Gastroesophageal sphincter (tissue), 4 donors: ENCODE data around the gene ASB2. TPM values are rescaled to one million over a fixed set of nuclear protein-coding genes. Genes with fewer than 3 reads are reported as not detected.

Experiments
- ATAC-seq: fragments of 150-250 bp; one replicate; pipeline ENCODE4 v1.9.1; 2016; ENCODE audit warnings: mild to moderate bottlenecking, moderate library complexity
- H3K27ac ChIP-seq, 4 donors: fragments of 200-600 bp; sonication (generic) in 3 of 4; 1 replicate in 3 of 4; 2 replicates in 1 of 4; pipeline ENCODE4 v1.5.1; 2016 to 2019
- H3K27me3 ChIP-seq: fragments of 200-600 bp; sonication (generic); one replicate; pipeline ENCODE4 v1.5.1; 2019
- H3K36me3 ChIP-seq, 2 donors: fragments of 200-600 bp; sonication (generic); one replicate each; pipeline ENCODE4 v1.5.1; 2019; ENCODE audit warnings: control low read depth in 1 of 2
- H3K4me1 ChIP-seq, 3 donors: fragments of 200-600 bp; sonication (generic); 1 replicate in 2 of 3; 2 replicates in 1 of 3; pipeline ENCODE4 v1.5.1; 2016 to 2019; ENCODE audit warnings: control low read depth in 2 of 3
- H3K4me3 ChIP-seq, 2 donors: fragments of 200-600 bp; sonication (generic); one replicate each; pipeline ENCODE4 v1.5.1; 2019; ENCODE audit warnings: mild to moderate bottlenecking in 1 of 2, moderate library complexity in 1 of 2
- H3K9me3 ChIP-seq, 3 donors: fragments of 200-600 bp; sonication (generic); one replicate each; pipeline ENCODE4 v1.5.1; 2017 to 2019; ENCODE audit warnings: control low read depth in 2 of 3
- EP300 ChIP-seq: sonication (generic); formaldehyde crosslinking; IDR thresholded peaks from one replicate; pipeline ENCODE4 v1.6.1; 2017; ENCODE audit warnings: antibody characterized with exemption, mild to moderate bottlenecking
- POLR2A ChIP-seq, 2 donors: fragments of 450-650 bp; IDR thresholded peaks; one replicate each; pipeline ENCODE4 v1.6.1; 2017; ENCODE audit warnings: antibody characterized with exemption in 2 of 2, mild to moderate bottlenecking in 2 of 2, moderate library complexity in 1 of 2
- POLR2AphosphoS5 ChIP-seq: sonication (generic); formaldehyde crosslinking; IDR thresholded peaks from one replicate; pipeline ENCODE4 v1.6.1; 2017; ENCODE audit warnings: antibody characterized with exemption
- WGBS, 2 donors: methylation state at CpG; one replicate each; pipeline ENCODE4 v1.1.5; 2018; ENCODE audit warnings: low coverage in 1 of 2; 5-methylcytosine and 5-hydroxymethylcytosine counted together
- total RNA-seq, 4 donors: library from RNA; depleted of rRNA; stranded (reverse); fragments of >200 nt; gene quantifications; one replicate each; pipeline ENCODE4 v1.1.0, GENCODE V29; 2016
- TF ChIP-seq, protein P1 (sequence below), 4 experiments: fragments of 200-600 bp in 2 of 4; fragments of 450-650 bp in 2 of 4; sonication (generic) in 1 of 4; IDR thresholded peaks; one replicate each; pipeline ENCODE4 v1.5.1; 2017 to 2019; ENCODE audit warnings: antibody characterized with exemption in 4 of 4, mild to moderate bottlenecking in 2 of 4, moderate library complexity in 2 of 4

Gene ASB2
- total RNA-seq, 4 donors from 2014 or later = 118 to 208 (median 120) TPM

DNA sequence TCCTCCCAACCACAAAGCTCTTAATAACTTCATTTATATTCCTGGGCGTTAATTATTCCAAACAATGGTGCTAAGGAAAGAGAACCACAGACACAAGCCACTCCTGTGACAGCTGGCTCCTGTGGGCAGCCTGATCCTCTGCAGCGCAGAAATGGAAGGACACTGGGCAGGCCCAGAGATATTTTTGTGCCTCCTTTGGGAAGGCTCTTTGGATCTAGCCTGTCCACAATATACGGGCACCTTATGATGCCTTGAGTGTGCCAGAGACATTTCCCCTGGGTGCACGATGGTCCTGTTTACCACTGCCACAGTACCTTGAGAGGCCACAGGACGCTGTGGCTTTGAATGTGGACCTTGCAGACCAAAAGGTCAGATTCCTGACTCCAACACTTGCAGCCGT lies 2.1 kb downstream of the ASB2 start:
- WGBS, 2 donors = 37 to 55% methylated on average over 2 of the region's 6 CpGs
- no peak for TF ChIP-seq EP300
- TF ChIP-seq POLR2A (IDR thresholded peaks at IDR 0.05) = no peak
- TF ChIP-seq, protein P1, sequence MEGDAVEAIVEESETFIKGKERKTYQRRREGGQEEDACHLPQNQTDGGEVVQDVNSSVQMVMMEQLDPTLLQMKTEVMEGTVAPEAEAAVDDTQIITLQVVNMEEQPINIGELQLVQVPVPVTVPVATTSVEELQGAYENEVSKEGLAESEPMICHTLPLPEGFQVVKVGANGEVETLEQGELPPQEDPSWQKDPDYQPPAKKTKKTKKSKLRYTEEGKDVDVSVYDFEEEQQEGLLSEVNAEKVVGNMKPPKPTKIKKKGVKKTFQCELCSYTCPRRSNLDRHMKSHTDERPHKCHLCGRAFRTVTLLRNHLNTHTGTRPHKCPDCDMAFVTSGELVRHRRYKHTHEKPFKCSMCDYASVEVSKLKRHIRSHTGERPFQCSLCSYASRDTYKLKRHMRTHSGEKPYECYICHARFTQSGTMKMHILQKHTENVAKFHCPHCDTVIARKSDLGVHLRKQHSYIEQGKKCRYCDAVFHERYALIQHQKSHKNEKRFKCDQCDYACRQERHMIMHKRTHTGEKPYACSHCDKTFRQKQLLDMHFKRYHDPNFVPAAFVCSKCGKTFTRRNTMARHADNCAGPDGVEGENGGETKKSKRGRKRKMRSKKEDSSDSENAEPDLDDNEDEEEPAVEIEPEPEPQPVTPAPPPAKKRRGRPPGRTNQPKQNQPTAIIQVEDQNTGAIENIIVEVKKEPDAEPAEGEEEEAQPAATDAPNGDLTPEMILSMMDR (IDR thresholded peaks at IDR 0.05) = no peak
- no peak for TF ChIP-seq POLR2AphosphoS5
- peak overlapping the region; percentile 87 to 99 (median 92) for H3K27ac ChIP-seq
- H3K4me1 ChIP-seq = peaks cover 7 to 86% (median 8%) of the 10 kb centered on the region in 3 donors
- no peaks in the 10 kb centered on the region for H3K9me3 ChIP-seq
- H3K36me3 ChIP-seq = no peaks in the 10 kb centered on the region
- H3K4me3 ChIP-seq = peak overlapping the region; percentile 47 to 69
- no peak for ATAC-seq
- H3K27me3 ChIP-seq = no peaks in the 10 kb centered on the region

DNA sequence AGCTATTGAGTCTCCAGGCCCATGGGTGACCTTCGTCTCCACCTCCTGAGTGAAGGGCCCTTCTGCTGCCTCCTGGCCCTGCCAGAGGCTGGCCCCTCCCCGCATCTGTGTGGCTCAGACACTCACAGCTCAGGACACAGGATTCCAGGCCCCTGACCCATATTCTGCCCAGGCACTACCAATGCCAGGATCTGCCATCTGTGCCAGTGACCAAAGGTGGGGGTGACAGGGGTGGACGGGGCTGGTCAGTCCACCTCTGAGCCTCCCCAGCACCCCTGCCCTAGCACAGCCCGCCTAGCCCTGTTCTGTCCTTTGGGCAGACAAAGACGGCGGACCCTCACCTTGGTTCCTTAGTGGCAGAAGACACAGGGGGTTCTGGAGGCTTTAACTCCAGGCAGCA lies 2.8 kb downstream of the ASB2 start:
- Histone ChIP-seq H3K4me1 (peaks cover 7 to 89% (median 8%) of the 10 kb centered on the region in 3 donors), H3K4me3 (peak overlapping the region; percentile 47 to 69)

DNA sequence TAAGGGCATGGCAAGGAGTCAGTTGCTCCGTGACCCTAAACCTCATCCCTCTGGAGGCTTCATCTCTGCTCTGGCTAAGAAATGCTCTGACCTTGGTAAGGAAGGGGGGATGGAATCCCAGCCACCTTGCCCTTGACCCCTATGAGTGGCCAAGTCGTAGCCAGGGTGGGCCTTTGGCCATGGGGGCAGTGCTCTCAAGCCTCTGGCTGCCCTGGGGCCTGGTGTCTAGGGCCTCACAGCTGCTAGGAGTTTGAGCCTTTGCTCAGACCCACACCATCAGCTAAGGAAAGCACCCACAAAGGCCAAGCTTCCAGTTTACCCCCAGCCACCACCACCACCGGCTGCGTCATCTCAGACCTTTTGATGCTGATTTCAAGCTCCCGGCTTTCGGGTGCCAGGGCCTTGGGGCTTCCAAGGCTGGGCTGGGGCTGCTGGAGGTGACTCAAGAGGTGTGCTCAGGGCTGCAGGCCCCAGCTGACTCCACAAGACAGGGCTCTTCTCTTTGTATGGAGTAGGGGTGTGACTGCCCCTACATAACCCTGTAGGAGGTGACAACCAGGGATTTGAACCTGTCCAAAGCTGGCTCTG lies 3.7 kb downstream of the ASB2 start:
- Histone ChIP-seq H3K36me3 (no peaks in the 10 kb centered on the region), H3K4me3 (peak overlapping the region in 1 of 2 donors; percentile 47), H3K4me1 (peaks cover 7 to 89% (median 8%) of the 10 kb centered on the region in 3 donors), H3K27ac (peak overlapping the region; percentile 87 to 99 (median 92)), H3K9me3 (no peaks in the 10 kb centered on the region), H3K27me3 (no peaks in the 10 kb centered on the region)
- no peak for ATAC-seq
- WGBS, 2 donors = 0 to 53% methylated on average over 1 to 4 of the region's 6 CpGs
- no peak for TF ChIP-seq POLR2A (IDR thresholded peaks at IDR 0.05)
- TF ChIP-seq POLR2AphosphoS5 = peak; percentile 48

More for the DNA sequence above, 2.8 kb downstream of the ASB2 start:
- TF ChIP-seq POLR2A (IDR thresholded peaks at IDR 0.05) (no peak), EP300 (no peak), POLR2AphosphoS5 (peak; percentile 26)
- TF ChIP-seq, protein P1 (IDR thresholded peaks at IDR 0.05) = no peak
- Histone ChIP-seq H3K27me3 (no peaks in the 10 kb centered on the region), H3K27ac (peak overlapping the region; percentile 87 to 99 (median 92)), H3K36me3 (no peaks in the 10 kb centered on the region), H3K9me3 (no peaks in the 10 kb centered on the region)
- 60% methylated on average over 2 of the region's 6 CpGs; no CpG with 5 or more reads in 1 of the 2 donors for WGBS, 2 donors
- ATAC-seq = no peak

DNA sequence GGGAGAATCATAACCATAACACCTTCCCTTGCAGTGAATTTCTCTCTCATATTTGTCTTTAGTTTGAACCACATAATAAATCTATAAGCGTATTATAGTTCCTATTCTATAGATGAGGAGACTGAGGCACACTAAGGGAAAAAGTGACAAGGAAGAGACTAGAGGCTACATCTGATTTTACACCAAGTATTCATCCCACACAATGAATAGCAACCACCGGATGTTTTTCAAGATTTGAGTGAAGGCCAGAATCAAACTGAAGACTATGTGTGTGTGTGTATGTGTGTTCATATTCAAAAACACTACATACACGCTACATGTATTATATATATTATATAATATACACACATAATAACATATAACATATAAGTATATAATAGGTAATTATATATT lies 4.7 kb downstream of the ASB2 start:
- Histone ChIP-seq H3K9me3 (no peaks in the 10 kb centered on the region), H3K27me3 (no peaks in the 10 kb centered on the region), H3K4me1 (peaks cover 4 to 91% (median 5%) of the 10 kb centered on the region in 3 donors), H3K36me3 (no peaks in the 10 kb centered on the region), H3K27ac (peak overlapping the region; percentile 45 to 96 (median 88)), H3K4me3 (peak overlapping the region in 1 of 2 donors; percentile 43)
- ATAC-seq = no peak
- WGBS, 2 donors = 23 to 54% methylated on average over 3 of the region's 3 CpGs
- TF ChIP-seq EP300 = no peak
- TF ChIP-seq POLR2AphosphoS5 = no peak
- no peak for TF ChIP-seq POLR2A (IDR thresholded peaks at IDR 0.05)
- TF ChIP-seq, protein P1 (IDR thresholded peaks at IDR 0.05) = no peak

DNA sequence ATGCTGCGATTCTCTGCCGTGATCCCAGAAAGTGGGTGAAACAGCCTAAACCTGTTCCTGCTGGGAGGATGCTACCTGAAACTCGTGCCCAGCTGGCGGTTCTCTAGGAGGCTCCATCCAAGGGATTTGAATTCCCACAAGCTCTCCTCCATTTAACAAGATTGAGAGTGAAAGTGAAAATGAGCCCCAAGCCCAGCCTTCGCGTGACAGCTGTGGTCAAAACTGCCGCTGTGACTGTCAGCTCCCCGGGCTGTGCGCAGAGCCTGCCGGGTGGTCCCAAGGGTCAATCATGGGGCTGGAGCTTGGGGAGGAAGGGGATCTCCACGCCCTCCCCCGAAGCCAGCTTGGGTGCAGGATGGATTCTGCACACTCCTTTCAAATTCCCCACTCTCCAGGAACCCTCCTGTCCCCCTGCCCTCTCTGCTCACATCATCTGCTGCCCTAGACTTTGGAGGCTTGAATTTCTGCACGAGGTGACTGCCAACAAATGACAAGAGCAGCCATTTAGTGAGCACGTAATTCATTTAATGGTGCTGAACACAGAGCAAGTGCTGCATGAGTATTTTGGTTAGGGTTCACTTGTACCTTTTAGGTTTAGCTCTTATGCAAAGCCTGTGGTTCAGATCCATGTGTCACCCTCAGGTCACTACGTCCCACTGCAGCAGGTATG lies 5.3 kb downstream of the ASB2 start:
- Histone ChIP-seq H3K4me3 (peak overlapping the region; percentile 8 to 43), H3K27ac (peak overlapping the region; percentile 45 to 96 (median 88)), H3K4me1 (peaks cover 4 to 96% (median 5%) of the 10 kb centered on the region in 3 donors), H3K36me3 (no peaks in the 10 kb centered on the region), H3K27me3 (no peaks in the 10 kb centered on the region), H3K9me3 (no peaks in the 10 kb centered on the region)
- no peak for ATAC-seq
- TF ChIP-seq, protein P1 (IDR thresholded peaks at IDR 0.05) = no peak
- TF ChIP-seq POLR2AphosphoS5 (no peak), POLR2A (IDR thresholded peaks at IDR 0.05) (no peak), EP300 (no peak)
- WGBS, 2 donors = 14 to 23% methylated on average over 4 to 10 of the region's 15 CpGs
